HepG2 (cell line): ENCODE results near the gene NSD1. TPM values are rescaled to one million over a fixed set of nuclear protein-coding genes. Genes with fewer than 3 reads are reported as not detected.

Source experiments
- ATAC-seq: fragments of 200-7000 bp; cut with Tn5 transposase; 3 replicates; pipeline ENCODE4 v1.9.1; 2020; ENCODE audit warnings: mild to moderate bottlenecking, moderate library complexity
- BruUV-seq: library from RNA; stranded (reverse); fragments of 400-500 nt; replicated peaks from 2 replicates; lab custom pipeline; 2021; lab: Mats Ljungman, UMichigan
- CTCF ChIA-PET: fragments of 300-600 bp; formaldehyde crosslinking; extraction: SDS; loops from one replicate; lab custom pipeline; 2021; ENCODE audit warnings: low total read pairs, inconsistent platforms, low intra/inter-chr PET ratio; lab: Yijun Ruan, JAX
- POLR2A ChIA-PET: fragments of 350-600 bp; sonication (Branson Sonifier 250); formaldehyde crosslinking; loops from one replicate; lab custom pipeline; 2020; ENCODE audit warnings: antibody characterized with exemption, inconsistent platforms; lab: Yijun Ruan, JAX
- DNase-seq: peaks from one replicate; pipeline ENCODE4 v3.0.0-alpha.2; 2015; ENCODE audit warnings: low spot score
- FAIRE-seq: peaks from 3 replicates; lab custom pipeline; 2011; peaks lifted over from hg19 to GRCh38; lab: Jason Lieb, UNC
- H2AFZ ChIP-seq: one replicate; pipeline ENCODE4 v1.6.1; 2011; ENCODE audit warnings: low read length, inconsistent platforms
- H3K27ac ChIP-seq: fragments of 300-600 bp; 3 replicates; pipeline ENCODE4 v1.8.0; 2011; ENCODE audit warnings: mixed run types, mild to moderate bottlenecking, mixed read lengths, low read length, inconsistent platforms; ENCODE audit not compliant: insufficient read depth; ENCODE audit errors: extremely low read length
- H3K27me3 ChIP-seq, 2 experiments: fragments of 200-600 bp in 1 of 2; 2 replicates in 1 of 2; 3 replicates in 1 of 2; pipeline versions ENCODE4 v1.6.0 to v1.8.0; 2011; ENCODE audit warnings: low read length in 2 of 2, mild to moderate bottlenecking in 2 of 2, moderate library complexity in 2 of 2, inconsistent platforms in 1 of 2; ENCODE audit not compliant: insufficient read depth in 2 of 2, control insufficient read depth in 1 of 2
- H3K36me3 ChIP-seq, 2 experiments: fragments of 200-600 bp in 1 of 2; replicated peaks in 1 of 2; 2 replicates in 1 of 2; 3 replicates in 1 of 2; pipeline versions ENCODE4 v1.5.1 to v1.8.0; 2011; ENCODE audit warnings: low read length in 2 of 2, inconsistent platforms in 1 of 2; ENCODE audit not compliant: insufficient read depth in 2 of 2, control insufficient read depth in 1 of 2
- H3K4me1 ChIP-seq: 2 replicates; pipeline ENCODE4 v1.5.1; 2012; ENCODE audit warnings: low read length, inconsistent platforms; ENCODE audit not compliant: insufficient read depth
- H3K4me2 ChIP-seq: 2 replicates; pipeline ENCODE4 v1.6.0; 2011; ENCODE audit warnings: low read depth, low read length, inconsistent platforms
- H3K4me3 ChIP-seq, 3 experiments: fragments of 200-600 bp in 1 of 3; sonication (generic), shearing (Covaris generic) in 1 of 3; replicated peaks in 1 of 3; 2 replicates each; pipeline ENCODE4 v1.5.1; 2011 to 2016; ENCODE audit warnings: low read length in 3 of 3, inconsistent platforms in 2 of 3, low read depth in 2 of 3, mild to moderate bottlenecking in 2 of 3, control low read depth in 1 of 3, mixed read lengths in 1 of 3; ENCODE audit not compliant: insufficient read depth in 1 of 3
- H3K79me2 ChIP-seq: one replicate; pipeline ENCODE4 v1.6.1; 2011; ENCODE audit warnings: low read length, inconsistent platforms; ENCODE audit not compliant: insufficient read depth
- H3K9ac ChIP-seq: 2 replicates; pipeline ENCODE4 v1.6.0; 2011; ENCODE audit warnings: mild to moderate bottlenecking, low read depth, low read length, inconsistent platforms; ENCODE audit not compliant: insufficient read depth
- H3K9me3 ChIP-seq: 2 replicates; pipeline ENCODE4 v1.5.1; 2012; ENCODE audit warnings: mild to moderate bottlenecking, low read length
- H4K20me1 ChIP-seq: 2 replicates; pipeline ENCODE4 v1.6.0; 2011; ENCODE audit warnings: inconsistent platforms, mild to moderate bottlenecking, low read length, moderate library complexity; ENCODE audit not compliant: insufficient read depth
- ARID5B ChIP-seq: IDR thresholded peaks from 2 replicates; pipeline ENCODE4 v1.4.0; 2020; ENCODE audit warnings: mild to moderate bottlenecking, missing genetic modification reagents
- CTCF ChIP-seq: sonication (generic); formaldehyde crosslinking; IDR thresholded peaks from 2 replicates; pipeline ENCODE4 v1.5.0; 2020; ENCODE audit warnings: mild to moderate bottlenecking, missing genetic modification reagents, moderate library complexity
- ERF ChIP-seq: IDR thresholded peaks from 2 replicates; pipeline ENCODE4 v1.6.1; 2018; ENCODE audit warnings: missing biosample characterization, missing genetic modification reagents
- ESRRA ChIP-seq: sonication (generic); formaldehyde crosslinking; IDR thresholded peaks from 2 replicates; pipeline ENCODE4 v1.5.1; 2020; ENCODE audit warnings: mild to moderate bottlenecking, low read depth, missing genetic modification reagents
- GFI1 ChIP-seq: sonication (generic); formaldehyde crosslinking; IDR thresholded peaks from 2 replicates; pipeline ENCODE4 v1.5.0; 2020; ENCODE audit warnings: missing genetic modification reagents, mild to moderate bottlenecking, borderline replicate concordance
- HDAC1 ChIP-seq: sonication (generic); formaldehyde crosslinking; IDR thresholded peaks from 2 replicates; pipeline ENCODE4 v1.5.1; 2020; ENCODE audit warnings: mild to moderate bottlenecking, missing genetic modification reagents
- PATZ1 ChIP-seq: sonication (generic); formaldehyde crosslinking; IDR thresholded peaks from 2 replicates; pipeline ENCODE4 v1.4.0; 2020; ENCODE audit warnings: missing genetic modification reagents
- SIN3A ChIP-seq: IDR thresholded peaks from 2 replicates; pipeline ENCODE4 v1.6.1; 2011; ENCODE audit warnings: low read depth, mild to moderate bottlenecking, control low read depth, low read length, borderline replicate concordance
- WGBS: methylation state at CpG from one replicate; pipeline ENCODE4 v1.1.6; 2017; ENCODE audit warnings: low lambda C conversion rate; 5-methylcytosine and 5-hydroxymethylcytosine counted together
- in situ Hi-C: cut with HindIII; loops from 2 replicates; pipeline ENCODE4 v1.10.0; 2017; ENCODE audit warnings: low pct_unique_long_range_greater_than_20kb; ENCODE audit not compliant: extremely low pct_ligation_motif_present
- intact Hi-C: fragments of 100-400 bp; cut with micrococcal nuclease; formaldehyde crosslinking; loops from one replicate; pipeline ENCODE4 v1.10.0; 2022; ENCODE audit not compliant: unreplicated experiment
- polyA plus RNA-seq, 8 experiments: library from polyadenylated mRNA; depleted of rRNA in 3 of 8; stranded (reverse) in 7 of 8; unstranded in 1 of 8; fragments of >200 nt; fragmentation: Illumina TruSeq in 4 of 8; extraction: Trizol in 4 of 8; gene quantifications; 2 replicates each; pipeline versions ENCODE4 v1.2.1 to v1.2.3, GENCODE V29; 2011 to 2016; ENCODE audit warnings: low read depth in 4 of 8, missing spikeins in 1 of 8, mixed read lengths in 1 of 8; ENCODE audit not compliant: insufficient read depth in 1 of 8
- total RNA-seq, 5 experiments: library from RNA; depleted of rRNA; stranded (reverse); fragments of >200 nt; fragmentation: Illumina TruSeq; extraction: Trizol; gene quantifications; 2 replicates each; pipeline ENCODE4 v1.2.3, GENCODE V29; 2016; ENCODE audit warnings: low read depth in 1 of 5

NSD1 gene
- total and polyA plus RNA-seq, 2 of the 13 experiments (the other 11 are each of a cell fraction or from before 2014, with no cell fraction given) = 0.01 to 0.09 TPM

- DNase-seq = peak; percentile 68
- H3K4me1 ChIP-seq = peaks cover 60% of the 10 kb centered on the region
- peak; percentile 63 for FAIRE-seq
- POLR2A ChIA-PET = interaction anchor here (0.9 to 2.7 kb wide), 5 partner anchors 25 to 241 kb away, joined by 3 to 31 read pairs (median 9); partner anchors contain the start of genes FGFR4 and LMAN2
- H2AFZ ChIP-seq = no peak overlapping the region
- intact Hi-C loops = loop anchor here (5.0 kb wide), 1 partner anchor 119 kb away; the partner anchor contains the start of gene PRR7
- CTCF ChIA-PET = no interaction called here
- peak overlapping the region; percentile 83 for H3K27ac ChIP-seq
- H3K9ac ChIP-seq = peak overlapping the region; percentile 61
- 69% methylated on average over 25 of the region's 28 CpGs for WGBS
- peaks cover 6 to 38% of the 10 kb centered on the region in 2 experiments; a peak in 4 of 5 replicates for H3K36me3 ChIP-seq
- H3K4me2 ChIP-seq = peak overlapping the region; percentile 56
- H3K9me3 ChIP-seq = no peaks in the 10 kb centered on the region
- in situ Hi-C loops = no loop called here
- peak; percentile 78 for ATAC-seq
- no peaks in the 10 kb centered on the region for H3K27me3 ChIP-seq
- H3K79me2 ChIP-seq = peaks cover 8% of the 10 kb centered on the region
- no TSS peak for BruUV-seq
- no peak overlapping the region; a peak in 2 of 6 replicates for H3K4me3 ChIP-seq
- no peaks in the 10 kb centered on the region for H4K20me1 ChIP-seq
- TF ChIP-seq ESRRA (CRISPR knock-in tag) = peak; percentile 61; the same call in 1 of the 2 replicates
- 0 out of 2 replicates have a peak, but pooled peaks have one; percentile 31 for TF ChIP-seq HDAC1 (CRISPR knock-in tag)
- TF ChIP-seq ARID5B (CRISPR knock-in tag) = no peak
- 0 out of 2 replicates have a peak, but pooled peaks have one; percentile 13 for TF ChIP-seq ERF (CRISPR knock-in tag)
- TF ChIP-seq SIN3A = 0 out of 2 replicates have a peak, but pooled peaks have one; percentile 27
- peak; percentile 29; the same call in 1 of the 2 replicates for TF ChIP-seq CTCF
- 0 out of 2 replicates have a peak, but pooled peaks have one; percentile 19 for TF ChIP-seq GFI1
- TF ChIP-seq PATZ1 = 0 out of 2 replicates have a peak, but pooled peaks have one; percentile 19
Observed at GRCh38 chr5:177327539-177328522, 194.3 kb downstream of the NSD1 start.
